ENCODE data around the gene VAC14. TPM values are rescaled to one million over a fixed set of nuclear protein-coding genes. Genes with fewer than 3 reads are reported as not detected.

The VAC14 gene
- polyA plus RNA-seq, 4 donors = 39.1 to 48.3 (median 39.5) TPM

GRCh38 chr16:70685061-70685937 is 115.7 kb downstream of the VAC14 start:
- no peak for DNase-seq (ENCODE audit: low read depth in 4 of 4, low spot score in 3 of 4)

- no peak for DNase-seq (ENCODE audit: low read depth in 4 of 4, low spot score in 3 of 4)
Measured at GRCh38 chr16:70684146-70685060, 116.6 kb downstream of the VAC14 start.

- no peak for DNase-seq (ENCODE audit: low read depth in 4 of 4, low spot score in 3 of 4)
Measured at GRCh38 chr16:70683146-70683944, 117.6 kb downstream of the VAC14 start.

- no peak for DNase-seq (ENCODE audit: low read depth in 4 of 4, low spot score in 3 of 4)
Measured at GRCh38 chr16:70682239-70683145, 118.5 kb downstream of the VAC14 start.

GRCh38 chr16:70681382-70682238 is 119.3 kb downstream of the VAC14 start:
- no peak for DNase-seq (ENCODE audit: low read depth in 4 of 4, low spot score in 3 of 4)

- DNase-seq (ENCODE audit: low read depth in 4 of 4, low spot score in 3 of 4) = no peak
Measured at GRCh38 chr16:70680495-70681381, 120.2 kb downstream of the VAC14 start.

GRCh38 chr16:70679671-70680494 is 121.1 kb downstream of the VAC14 start:
- no peak for DNase-seq (ENCODE audit: low read depth in 4 of 4, low spot score in 3 of 4)

- no peak for DNase-seq (ENCODE audit: low read depth in 4 of 4, low spot score in 3 of 4)
Measured at GRCh38 chr16:70678898-70679670, 121.9 kb downstream of the VAC14 start.

GRCh38 chr16:70678121-70678897 is 122.6 kb downstream of the VAC14 start:
- DNase-seq (ENCODE audit: low read depth in 4 of 4, low spot score in 3 of 4) = no peak

GRCh38 chr16:70677499-70678120 is 123.3 kb downstream of the VAC14 start:
- no peak for DNase-seq (ENCODE audit: low read depth in 4 of 4, low spot score in 3 of 4)

GRCh38 chr16:70676675-70677498 is 124.1 kb downstream of the VAC14 start:
- DNase-seq (ENCODE audit: low read depth in 4 of 4, low spot score in 3 of 4) = no peak

GRCh38 chr16:70675851-70676513 is 125.0 kb downstream of the VAC14 start:
- no peak for DNase-seq (ENCODE audit: low read depth in 4 of 4, low spot score in 3 of 4)

GRCh38 chr16:70674221-70675014 is 126.5 kb downstream of the VAC14 start:
- DNase-seq (ENCODE audit: low read depth in 4 of 4, low spot score in 3 of 4) = no peak
